Left renal cortex interstitium (tissue), 4 donors: ENCODE data around the gene AFAP1L1. TPM values are rescaled to one million over a fixed set of nuclear protein-coding genes. Genes with fewer than 3 reads are reported as not detected.

Experiments
- DNase-seq, 4 donors: peaks; one replicate each; pipeline ENCODE4 v3.0.0-alpha.2; 2013; ENCODE audit warnings: low read depth in 4 of 4, low spot score in 2 of 4, missing footprints in 1 of 4
- polyA plus RNA-seq, 4 donors: library from polyadenylated mRNA; unstranded; fragments of 120-200 nt; gene quantifications; one replicate each; pipeline ENCODE4 v1.2.1, GENCODE V29; 2013; ENCODE audit not compliant: insufficient read length in 4 of 4

AFAP1L1 gene
- polyA plus RNA-seq, 4 donors, result 17.5 to 22.8 (median 19.6) TPM

DNA sequence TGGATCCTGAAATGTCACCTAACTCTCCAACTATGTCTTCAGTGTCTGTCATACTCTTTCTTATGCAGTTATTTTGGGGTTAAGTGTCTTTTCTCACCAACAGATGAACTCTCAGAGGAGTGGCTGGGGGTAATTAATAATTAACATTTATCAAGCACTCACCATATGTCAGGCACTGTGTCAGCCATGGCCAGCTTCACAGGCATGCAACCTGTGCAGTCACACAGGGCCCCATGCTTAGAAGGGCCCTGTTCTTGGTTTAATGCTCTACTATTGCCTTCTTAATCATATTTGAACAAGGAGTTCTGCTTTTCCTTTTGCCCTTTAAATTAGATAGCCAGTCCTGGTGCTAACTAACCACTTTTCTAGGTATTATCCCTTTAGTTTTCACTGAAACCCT is 70.2 kb downstream of the AFAP1L1 start:
- DNase-seq, result no peak

DNA sequence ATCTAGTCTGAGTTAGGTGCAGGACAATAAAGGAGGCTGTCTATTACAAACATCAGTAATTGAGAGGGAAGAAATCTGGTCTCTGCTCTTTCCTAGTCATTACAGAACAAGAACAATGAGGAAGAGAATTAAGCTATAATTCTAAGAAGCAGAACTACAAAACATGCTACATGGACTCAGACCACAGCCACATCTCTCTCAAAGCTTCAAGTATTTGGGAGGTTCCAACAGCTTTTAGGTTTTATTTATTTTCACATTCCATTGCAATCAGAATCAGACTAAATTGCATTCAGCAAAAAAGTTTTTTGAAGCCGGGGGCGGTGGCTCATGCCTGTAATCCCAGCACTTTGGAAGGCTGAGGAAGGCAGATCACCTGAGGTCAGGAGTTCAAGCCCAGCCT is 72.5 kb downstream of the AFAP1L1 start:
- DNase-seq, result no peak

DNA sequence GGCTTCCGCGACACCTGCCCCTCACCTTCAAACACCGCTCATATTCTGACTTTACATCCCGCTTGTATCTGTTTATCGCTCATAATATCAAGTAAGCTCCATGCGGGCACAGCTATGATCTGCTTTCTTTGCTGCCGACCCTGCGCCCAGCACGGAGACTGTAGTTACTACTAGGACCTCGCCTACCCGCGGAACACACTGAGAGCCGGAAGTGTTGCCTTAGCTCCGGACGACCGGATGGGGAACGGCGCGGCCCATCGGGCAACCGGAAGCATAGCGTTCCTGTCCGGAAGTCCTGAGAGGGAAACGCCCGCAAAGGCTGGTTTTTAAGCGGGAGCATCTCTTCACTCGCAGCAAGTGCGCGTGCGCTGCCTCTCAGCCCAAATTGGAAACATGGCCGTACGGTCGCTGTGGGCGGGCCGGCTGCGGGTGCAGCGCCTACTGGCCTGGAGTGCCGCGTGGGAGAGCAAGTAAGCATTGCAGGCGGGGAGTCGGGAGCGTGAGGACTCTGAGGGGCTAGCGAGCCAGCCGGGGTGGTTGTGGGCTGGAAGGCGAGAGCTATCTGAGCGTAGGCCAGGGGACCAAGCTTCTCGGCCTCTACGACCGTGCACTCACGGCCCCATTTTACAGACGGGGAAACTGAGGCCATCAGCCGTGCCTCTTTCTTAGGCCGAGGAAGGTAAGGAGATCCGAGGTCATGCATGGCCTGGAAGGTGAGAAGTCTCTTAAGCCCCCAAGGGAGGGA is 73.7 kb downstream of the AFAP1L1 start, which contains the start of gene GRPEL2:
Gene GRPEL2, plus strand, starts transcription at position 353 of the 745 bp plus-strand sequence. Its CDS starts 41 bp downstream, at position 394.
- DNase-seq, result peak; percentile 83 to 93 (median 88)

DNA sequence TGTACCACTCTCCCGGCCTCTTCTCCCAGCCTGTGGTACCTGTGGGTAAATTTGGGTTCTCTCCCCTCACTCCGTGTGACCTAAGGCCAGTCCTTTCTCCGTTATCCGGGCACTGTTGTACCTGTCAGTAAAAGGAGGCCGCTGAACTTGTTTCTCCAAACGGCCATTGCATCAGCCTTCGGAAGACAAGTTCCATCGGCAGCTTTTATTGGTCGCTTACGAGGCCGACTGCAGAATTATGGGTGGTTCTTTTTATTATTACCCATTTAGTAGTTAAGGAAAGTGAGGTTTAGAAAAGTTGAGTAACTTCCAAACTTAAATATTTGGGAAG is 74.2 kb downstream of the AFAP1L1 start:
- DNase-seq, result no peak

DNA sequence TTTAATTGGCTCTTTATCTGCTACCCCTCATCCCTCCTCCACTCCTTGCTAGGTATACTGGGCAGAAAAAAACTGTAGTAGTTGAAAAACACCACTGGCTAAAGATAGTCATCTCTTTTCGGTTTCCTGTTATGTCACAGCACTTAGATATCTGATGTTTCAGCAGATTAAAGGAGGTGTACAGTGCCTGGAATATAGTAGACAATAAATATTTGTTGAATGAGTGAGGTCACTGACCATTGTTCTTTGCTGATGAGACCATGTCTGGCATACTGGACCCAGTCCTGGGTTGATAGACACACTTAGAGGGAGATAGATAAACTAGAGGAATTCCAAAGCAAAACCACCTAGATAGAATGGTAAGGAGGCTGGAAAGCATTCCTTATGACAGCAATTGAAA is 76.9 kb downstream of the AFAP1L1 start:
- no peak for DNase-seq

DNA sequence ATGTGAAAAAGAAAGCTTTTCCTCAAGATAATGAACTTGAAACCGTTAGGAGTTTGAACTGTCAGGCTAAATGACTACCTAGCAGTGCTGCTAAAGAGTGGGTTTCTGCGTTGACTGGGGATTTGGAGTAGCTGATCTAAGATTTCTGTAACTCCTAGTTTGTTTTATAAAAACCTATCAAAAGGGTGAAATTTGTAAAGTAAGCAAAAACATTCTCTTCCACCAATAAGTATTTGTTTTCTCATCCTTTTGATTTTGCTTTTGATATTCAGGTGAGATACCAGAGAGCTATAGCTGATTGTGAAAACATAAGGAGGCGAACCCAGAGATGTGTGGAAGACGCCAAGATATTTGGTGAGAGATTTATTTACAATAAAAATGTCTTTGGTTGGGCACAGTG is 77.7 kb downstream of the AFAP1L1 start:
- DNase-seq, result no peak

DNA sequence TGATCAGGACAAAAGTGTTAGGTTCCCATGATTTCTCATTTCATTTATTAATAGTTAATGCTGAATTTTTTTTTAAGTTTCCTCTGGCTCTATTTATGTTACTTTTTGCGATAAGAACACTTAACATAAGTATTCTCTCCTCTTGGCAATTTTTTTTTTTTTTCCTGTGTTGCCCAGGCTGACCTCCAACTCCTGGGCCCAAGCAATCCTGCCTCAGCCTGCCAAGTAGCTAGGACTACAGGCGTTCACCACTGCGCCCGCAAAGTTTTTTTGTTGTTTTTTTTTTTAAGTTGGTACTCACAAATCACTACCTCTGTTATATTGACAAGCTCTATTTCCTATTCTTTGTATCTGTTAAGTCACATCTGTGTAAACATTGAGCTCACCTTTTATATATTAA is 80.5 kb downstream of the AFAP1L1 start:
- DNase-seq, result no peak

DNA sequence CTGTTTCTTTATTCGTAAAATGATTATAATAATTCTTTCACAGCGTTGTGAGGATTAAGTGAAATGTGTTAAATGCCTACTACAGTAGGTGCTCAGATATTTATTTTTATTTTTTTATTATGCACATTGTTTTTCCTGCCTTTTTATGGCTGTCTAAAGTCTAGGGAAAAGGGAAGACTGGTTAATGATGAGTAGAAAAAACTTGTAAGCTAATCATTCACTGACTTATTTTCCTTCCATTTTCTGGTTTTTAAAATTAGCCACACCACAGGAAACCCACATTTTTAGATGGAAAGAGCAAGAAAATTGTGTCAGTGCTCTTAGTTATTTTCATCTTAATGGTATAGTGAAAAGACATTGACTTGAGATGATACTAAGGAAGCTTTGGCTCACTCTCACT is 82.3 kb downstream of the AFAP1L1 start:
- DNase-seq, result no peak

DNA sequence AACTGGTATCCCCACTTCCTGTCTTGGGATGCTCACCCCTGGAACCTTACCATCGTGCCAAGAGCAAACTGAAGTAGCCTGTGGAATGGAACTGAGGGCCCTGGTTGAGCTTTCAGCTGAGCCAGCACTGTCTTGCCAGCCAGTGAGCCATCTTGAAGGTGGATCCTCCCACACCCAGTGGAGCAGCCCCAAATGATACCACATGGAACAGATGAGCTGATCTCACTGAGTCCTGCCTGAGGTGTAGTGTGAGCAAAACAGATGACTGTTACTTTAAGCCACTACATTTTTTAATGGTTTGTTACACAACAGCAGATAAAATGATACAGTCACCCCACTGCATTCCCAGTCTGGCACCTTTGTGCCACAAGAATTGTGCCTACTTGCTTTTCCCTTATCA is 84.0 kb downstream of the AFAP1L1 start:
- DNase-seq, result no peak

DNA sequence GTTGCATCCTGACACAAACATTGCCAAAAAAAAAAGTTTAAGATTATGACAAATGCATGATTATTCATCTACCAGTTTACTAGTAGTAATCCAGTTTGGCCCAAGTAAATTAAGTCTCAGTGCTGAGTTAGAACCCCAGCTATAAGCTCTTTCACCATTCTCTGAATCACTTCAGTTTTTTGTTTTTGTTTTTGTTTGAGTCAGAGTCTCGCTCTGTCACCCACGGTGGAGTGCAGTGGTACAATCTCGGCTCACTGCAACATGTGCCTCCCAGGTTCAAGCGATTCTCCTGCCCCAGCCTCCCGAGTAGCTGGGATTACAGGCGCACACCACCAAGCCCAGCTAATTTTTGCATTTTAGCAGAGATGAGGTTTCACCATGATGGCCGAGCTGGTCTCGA is 84.7 kb downstream of the AFAP1L1 start:
- DNase-seq, result no peak

DNA sequence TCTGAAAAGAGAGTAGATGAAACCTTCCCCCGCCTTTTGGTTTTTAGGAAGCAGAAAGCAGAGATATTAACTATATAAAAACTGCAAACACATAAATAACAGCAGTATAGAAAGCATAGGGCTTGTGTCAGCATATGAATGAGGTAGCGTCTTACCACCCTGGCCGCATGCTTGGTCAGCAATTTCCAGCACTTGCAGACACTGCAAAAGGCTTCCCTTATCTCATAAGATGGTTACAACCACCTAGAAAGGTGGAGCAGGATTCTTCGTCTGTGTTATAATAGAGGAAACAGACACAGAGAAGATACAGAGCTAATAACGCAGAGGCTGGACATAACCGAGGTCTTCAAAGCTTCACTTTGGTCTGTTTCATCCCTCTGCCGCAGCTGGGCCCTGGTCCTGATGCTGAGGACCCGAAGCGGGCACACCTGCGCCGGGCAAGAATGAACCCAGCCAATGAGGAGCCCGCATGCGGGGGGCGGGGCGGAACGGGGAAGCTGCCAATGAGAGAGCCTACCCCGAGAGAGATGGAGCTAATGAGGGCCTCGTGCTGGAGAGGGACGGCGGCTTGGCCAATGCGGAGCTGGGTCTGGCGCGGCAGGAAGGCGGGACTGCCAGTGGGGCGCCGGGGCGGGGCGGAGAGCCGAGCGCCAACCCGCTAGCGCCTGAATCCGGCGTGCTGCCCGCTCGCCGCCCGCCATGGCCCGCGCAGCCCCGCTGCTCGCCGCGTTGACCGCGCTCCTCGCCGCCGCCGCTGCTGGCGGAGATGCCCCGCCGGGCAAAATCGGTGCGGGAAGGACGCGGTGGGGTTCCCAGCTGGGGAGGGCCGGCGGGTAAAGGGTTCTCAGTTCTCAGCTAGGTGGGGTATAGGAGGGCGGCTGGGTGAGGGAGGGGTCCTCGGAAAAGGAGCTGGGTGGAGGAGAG is 86.0 kb downstream of the AFAP1L1 start, which contains the start of gene PCYOX1L:
Gene PCYOX1L, plus strand, starts transcription at position 677 of the 924 bp plus-strand sequence. Its CDS starts 23 bp downstream, at position 700.
- peak in 2 of 4 donors; percentile 81 to 82 for DNase-seq

DNA sequence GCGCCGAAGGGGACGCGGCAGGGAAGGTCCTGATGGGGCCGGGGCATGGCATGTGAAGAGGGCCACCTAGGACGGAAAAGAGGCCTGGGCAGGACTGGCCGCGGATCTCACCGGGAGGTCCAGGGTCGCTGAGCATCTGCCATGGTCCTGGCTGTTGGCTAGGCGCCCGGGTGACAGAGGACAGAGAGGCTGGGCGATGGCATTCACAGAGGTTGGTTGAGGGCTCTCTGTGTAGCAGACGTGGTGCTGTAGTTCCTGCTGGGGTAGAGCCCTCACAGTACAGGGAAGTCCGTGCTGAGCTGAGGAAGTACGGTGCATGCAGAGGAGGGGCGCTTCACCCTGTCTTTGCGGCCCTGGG is 86.6 kb downstream of the AFAP1L1 start:
- no peak for DNase-seq

DNA sequence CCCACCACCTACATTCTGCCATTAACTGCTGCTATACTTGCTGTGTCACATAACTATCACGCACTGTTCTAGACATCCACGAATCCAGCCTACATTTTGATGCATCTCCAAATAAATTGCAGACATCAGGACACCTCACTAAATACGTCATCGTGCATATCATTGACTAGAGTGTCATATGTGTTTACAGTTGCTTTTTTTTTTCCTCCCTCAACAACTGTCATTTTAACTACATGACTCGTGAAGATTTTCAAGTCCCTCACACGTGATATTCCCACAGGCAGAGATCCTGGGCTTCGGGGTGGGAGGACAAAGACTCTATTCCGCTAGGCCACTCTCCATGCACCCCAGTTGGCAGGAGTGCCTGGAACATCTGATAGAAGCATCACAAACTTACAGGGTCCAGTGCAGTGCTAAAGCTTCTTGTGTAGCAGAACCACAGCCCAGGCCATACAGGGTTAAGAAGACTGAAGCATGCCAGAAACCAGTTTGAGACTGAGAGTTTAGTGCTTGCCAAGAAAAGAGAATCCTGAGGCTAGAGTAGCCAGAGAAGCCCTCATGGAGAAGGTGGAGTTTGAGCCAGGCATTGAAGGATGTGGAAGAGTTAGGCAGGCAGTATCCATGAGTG is 87.3 kb downstream of the AFAP1L1 start:
- DNase-seq, result no peak

DNA sequence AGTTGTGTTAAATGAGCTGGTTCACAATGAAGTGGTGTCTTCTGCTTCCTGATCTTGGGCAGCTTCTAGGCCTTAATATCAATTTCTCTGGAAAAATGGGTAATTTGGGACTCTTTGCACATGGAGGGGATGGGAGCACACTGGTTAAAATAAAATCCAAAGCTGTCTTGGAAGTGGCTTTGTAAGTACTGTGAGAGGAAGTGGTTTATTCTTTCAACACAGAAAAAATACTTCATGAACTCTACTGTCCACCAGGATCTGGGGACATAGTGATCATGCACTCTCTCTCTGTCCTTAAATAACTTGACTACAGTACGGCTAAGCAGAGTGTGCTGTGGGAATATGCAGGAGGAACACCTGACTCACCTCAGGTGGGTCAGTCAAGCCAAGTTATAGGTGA is 88.6 kb downstream of the AFAP1L1 start:
- no peak for DNase-seq

DNA sequence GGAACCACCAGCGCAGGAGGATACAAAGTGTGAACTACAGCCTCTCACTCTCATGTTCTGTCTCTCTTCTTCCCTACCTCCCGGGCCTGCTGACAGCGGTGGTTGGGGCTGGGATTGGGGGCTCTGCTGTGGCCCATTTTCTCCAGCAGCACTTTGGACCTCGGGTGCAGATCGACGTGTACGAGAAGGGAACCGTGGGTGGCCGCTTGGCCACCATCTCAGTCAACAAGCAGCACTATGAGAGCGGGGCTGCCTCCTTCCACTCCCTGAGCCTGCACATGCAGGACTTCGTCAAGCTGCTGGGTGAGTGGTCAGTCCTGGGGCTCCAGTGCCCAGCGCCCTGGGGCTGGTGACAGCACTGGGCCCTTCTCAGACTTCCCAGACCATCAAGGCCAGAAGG is 90.9 kb downstream of the AFAP1L1 start:
- no peak for DNase-seq

DNA sequence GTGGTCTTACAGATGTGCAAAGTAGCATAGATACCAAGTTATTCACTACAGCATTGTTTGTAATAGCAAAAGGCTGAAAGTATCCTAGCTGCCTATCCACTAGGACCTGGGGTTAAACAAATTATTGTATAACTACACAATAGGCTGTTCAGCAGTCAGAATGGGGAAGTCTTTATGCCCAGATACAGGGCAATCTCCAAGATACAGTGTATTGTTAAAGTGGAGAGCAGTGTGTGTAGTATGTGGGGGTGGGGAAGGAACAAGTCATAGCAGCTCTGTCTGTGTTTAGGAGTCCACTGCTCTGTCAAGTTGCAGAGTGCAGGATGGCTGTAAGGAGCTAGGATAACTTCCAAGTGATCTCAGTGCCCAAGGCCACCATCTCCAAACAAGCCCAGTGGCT is 91.7 kb downstream of the AFAP1L1 start:
- no peak for DNase-seq

DNA sequence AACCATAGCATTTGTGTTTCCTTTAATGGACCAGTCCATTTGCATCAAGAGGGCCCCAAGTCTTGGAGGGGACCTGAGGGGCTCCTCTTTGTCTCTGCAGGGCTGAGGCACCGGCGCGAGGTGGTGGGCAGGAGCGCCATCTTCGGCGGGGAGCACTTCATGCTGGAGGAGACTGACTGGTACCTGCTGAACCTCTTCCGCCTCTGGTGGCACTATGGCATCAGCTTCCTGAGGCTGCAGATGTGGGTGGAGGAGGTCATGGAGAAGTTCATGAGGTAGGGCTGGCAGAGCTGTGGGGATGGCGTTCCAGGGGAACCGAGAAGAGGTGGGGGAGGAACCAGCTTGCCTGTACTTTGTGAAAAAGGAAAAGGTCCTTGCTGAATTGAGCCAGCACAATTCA is 92.3 kb downstream of the AFAP1L1 start:
- DNase-seq, result no peak

DNA sequence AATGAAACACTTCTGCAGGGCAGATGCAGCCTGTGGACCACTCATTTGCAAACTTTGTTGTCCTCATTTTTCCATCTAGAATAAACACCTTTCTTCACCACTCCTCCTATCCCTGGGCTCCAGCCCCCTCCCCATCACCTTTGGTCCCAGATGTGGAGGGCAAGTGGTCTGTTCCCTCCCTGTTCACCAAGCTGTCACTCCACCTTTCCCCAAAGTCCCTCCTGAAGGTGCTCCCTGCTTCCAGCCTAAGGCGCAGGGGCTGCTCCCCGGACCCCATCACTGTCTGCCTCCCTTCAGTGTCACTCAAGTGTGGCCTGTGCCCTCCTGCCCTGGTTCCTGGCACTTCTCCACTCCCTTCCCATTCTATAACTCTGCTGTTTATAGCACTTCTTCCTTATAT is 93.1 kb downstream of the AFAP1L1 start:
- DNase-seq, result no peak

DNA sequence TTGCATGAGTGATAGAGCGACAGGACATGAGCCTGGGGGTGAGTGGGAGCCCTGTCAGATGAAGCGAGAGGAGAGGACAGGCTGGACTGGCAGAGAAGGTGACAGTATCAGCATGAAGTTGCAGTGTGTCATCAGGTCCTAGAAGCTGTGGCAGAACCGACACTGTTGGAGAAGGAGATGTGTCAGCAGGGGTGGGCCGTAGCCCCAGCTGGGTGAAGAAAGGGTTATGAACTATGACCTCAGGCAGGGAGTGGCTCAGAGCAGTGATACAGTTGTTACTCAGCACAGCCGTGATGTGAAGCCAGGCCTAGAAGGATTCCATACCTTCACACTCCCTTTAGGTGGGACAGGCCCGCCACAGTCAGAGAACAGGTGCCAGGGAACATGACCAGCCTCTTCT is 93.8 kb downstream of the AFAP1L1 start:
- no peak for DNase-seq

DNA sequence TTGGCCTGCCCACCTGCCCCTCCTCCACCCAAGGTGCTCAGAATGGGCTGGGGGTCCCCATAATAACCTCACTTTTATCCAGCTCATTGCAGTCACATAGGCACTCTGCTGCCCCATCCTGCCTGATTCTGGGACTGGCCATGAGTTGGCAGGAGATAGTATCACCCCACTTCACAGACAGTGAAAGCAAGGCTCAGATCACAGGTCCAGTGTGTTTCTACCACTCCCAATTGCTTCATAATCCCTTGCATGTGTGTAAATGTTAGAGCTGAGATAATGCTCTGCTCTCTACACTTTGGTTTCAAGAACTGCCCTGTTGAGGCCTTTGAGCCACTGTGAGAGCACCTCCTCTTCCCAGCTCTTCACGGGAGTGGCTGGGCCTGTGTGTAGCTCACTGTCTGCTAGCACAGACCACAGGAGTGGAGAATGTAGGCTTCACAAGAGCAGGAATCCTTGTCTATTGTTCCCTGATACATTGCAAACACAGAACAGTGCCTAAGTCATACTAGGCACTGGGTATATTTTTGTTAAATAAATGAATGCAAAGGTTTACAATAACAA is 94.6 kb downstream of the AFAP1L1 start:
- DNase-seq, result no peak
